ENCODE measurements around the gene HOOK2. TPM values are rescaled to one million over a fixed set of nuclear protein-coding genes. Genes with fewer than 3 reads are reported as not detected.

The HOOK2 gene
- total and polyA plus RNA-seq, 2 of the 13 experiments (the other 11 are each of a cell fraction or from before 2014, with no cell fraction given), result 9.2 to 12.9 TPM

DNA sequence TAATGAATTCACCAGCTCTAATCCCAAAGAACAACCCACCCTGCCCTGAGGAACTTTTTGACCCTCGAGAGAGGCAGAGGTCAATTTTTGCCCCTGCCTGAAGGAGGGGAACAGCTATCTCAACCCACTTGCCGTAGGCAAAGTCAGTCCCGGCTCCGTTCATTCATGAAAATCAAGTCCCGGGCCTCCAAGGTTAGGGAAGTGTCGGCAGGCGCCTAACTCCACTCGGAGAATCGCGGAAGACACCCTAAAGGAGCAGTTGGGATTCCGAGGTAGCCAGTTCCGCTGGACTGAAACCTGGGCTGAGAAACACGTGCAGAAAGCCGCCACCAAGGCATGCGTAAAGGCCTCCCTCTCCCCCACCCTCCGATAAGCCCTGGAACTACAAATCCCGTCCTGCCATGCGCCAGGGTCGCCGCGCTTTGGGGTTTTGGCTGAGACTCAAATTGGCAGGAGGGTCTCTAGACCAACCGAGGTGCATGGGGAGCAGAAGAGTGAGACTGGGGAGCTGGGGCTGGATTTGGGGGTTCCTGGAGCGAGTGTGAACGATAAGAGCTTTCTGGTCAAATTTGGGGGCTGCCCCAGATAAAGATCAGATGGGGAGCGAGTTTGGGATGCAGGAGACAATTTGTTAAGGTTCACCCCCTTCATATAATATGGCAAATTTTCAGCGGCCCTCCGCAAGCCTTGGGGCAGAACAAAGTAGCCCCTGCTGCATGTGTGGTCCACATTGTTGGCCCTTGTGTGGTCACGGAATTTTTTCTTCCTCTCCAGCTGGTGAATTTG is 51.5 kb downstream of the HOOK2 start, which contains the start of gene TNPO2 (continued):
- TF ChIP-seq, protein P1, sequence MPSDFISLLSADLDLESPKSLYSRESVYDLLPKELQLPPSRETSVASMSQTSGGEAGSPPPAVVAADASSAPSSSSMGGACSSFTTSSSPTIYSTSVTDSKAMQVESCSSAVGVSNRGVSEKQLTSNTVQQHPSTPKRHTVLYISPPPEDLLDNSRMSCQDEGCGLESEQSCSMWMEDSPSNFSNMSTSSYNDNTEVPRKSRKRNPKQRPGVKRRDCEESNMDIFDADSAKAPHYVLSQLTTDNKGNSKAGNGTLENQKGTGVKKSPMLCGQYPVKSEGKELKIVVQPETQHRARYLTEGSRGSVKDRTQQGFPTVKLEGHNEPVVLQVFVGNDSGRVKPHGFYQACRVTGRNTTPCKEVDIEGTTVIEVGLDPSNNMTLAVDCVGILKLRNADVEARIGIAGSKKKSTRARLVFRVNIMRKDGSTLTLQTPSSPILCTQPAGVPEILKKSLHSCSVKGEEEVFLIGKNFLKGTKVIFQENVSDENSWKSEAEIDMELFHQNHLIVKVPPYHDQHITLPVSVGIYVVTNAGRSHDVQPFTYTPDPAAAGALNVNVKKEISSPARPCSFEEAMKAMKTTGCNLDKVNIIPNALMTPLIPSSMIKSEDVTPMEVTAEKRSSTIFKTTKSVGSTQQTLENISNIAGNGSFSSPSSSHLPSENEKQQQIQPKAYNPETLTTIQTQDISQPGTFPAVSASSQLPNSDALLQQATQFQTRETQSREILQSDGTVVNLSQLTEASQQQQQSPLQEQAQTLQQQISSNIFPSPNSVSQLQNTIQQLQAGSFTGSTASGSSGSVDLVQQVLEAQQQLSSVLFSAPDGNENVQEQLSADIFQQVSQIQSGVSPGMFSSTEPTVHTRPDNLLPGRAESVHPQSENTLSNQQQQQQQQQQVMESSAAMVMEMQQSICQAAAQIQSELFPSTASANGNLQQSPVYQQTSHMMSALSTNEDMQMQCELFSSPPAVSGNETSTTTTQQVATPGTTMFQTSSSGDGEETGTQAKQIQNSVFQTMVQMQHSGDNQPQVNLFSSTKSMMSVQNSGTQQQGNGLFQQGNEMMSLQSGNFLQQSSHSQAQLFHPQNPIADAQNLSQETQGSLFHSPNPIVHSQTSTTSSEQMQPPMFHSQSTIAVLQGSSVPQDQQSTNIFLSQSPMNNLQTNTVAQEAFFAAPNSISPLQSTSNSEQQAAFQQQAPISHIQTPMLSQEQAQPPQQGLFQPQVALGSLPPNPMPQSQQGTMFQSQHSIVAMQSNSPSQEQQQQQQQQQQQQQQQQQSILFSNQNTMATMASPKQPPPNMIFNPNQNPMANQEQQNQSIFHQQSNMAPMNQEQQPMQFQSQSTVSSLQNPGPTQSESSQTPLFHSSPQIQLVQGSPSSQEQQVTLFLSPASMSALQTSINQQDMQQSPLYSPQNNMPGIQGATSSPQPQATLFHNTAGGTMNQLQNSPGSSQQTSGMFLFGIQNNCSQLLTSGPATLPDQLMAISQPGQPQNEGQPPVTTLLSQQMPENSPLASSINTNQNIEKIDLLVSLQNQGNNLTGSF (CRISPR knock-in tag; IDR thresholded peaks at IDR 0.05), result no peak
- TF ChIP-seq, protein P2, sequence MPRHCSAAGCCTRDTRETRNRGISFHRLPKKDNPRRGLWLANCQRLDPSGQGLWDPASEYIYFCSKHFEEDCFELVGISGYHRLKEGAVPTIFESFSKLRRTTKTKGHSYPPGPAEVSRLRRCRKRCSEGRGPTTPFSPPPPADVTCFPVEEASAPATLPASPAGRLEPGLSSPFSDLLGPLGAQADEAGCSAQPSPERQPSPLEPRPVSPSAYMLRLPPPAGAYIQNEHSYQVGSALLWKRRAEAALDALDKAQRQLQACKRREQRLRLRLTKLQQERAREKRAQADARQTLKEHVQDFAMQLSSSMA (CRISPR knock-in tag; IDR thresholded peaks at IDR 0.05), result no peak
- TF ChIP-seq HDAC1 (CRISPR knock-in tag; IDR thresholded peaks at IDR 0.05) (peak; percentile 71; the same call in 1 of the 2 replicates), NFKB2 (CRISPR knock-in tag; IDR thresholded peaks at IDR 0.05; ENCODE audit: borderline replicate concordance) (peak; percentile 21; the same call in 1 of the 2 replicates), ATM (IDR thresholded peaks at IDR 0.05; ENCODE audit: borderline replicate concordance) (no peak), TAF1 (CRISPR knock-in tag; IDR thresholded peaks at IDR 0.05) (peak; percentile 61), SMARCC2 (IDR thresholded peaks at IDR 0.05) (no peak), ZBTB42 (CRISPR knock-in tag; IDR thresholded peaks at IDR 0.05) (no peak), ZNF891 (CRISPR knock-in tag; IDR thresholded peaks at IDR 0.05) (0 out of 2 replicates have a peak, but pooled peaks have one; percentile 25), JUN (CRISPR knock-in tag; IDR thresholded peaks at IDR 0.05) (no peak), MED1 (CRISPR knock-in tag; IDR thresholded peaks at IDR 0.05) (peak; percentile 51), SIN3A (IDR thresholded peaks at IDR 0.05; ENCODE audit: borderline replicate concordance, low read depth, low read length) (peak; percentile 80; the same call in 1 of the 2 replicates), ZNF572 (CRISPR knock-in tag; IDR thresholded peaks at IDR 0.05) (no peak), SUZ12 (IDR thresholded peaks at IDR 0.05; ENCODE audit: low read depth, low read length) (peak; percentile 64), ZNF124 (CRISPR knock-in tag; IDR thresholded peaks at IDR 0.05) (peak; percentile 61; the same call in 1 of the 2 replicates), SRSF9 (IDR thresholded peaks at IDR 0.05; ENCODE audit: borderline replicate concordance, insufficient read depth, low read depth, low read length, poor library complexity, severe bottlenecking) (no peak), TGIF2 (CRISPR knock-in tag; IDR thresholded peaks at IDR 0.05) (peak; percentile 38; the same call in 1 of the 2 replicates), ZNF746 (CRISPR knock-in tag; IDR thresholded peaks at IDR 0.05) (no peak), ZBTB7B (CRISPR knock-in tag; IDR thresholded peaks at IDR 0.05) (peak; percentile 84), ZNF766 (CRISPR knock-in tag; IDR thresholded peaks at IDR 0.05; ENCODE audit: borderline replicate concordance) (no peak)
- TF ChIP-seq, protein P3, sequence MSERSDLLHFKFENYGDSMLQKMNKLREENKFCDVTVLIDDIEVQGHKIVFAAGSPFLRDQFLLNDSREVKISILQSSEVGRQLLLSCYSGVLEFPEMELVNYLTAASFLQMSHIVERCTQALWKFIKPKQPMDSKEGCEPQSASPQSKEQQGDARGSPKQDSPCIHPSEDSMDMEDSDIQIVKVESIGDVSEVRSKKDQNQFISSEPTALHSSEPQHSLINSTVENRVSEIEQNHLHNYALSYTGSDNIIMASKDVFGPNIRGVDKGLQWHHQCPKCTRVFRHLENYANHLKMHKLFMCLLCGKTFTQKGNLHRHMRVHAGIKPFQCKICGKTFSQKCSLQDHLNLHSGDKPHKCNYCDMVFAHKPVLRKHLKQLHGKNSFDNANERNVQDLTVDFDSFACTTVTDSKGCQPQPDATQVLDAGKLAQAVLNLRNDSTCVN (CRISPR knock-in tag; IDR thresholded peaks at IDR 0.05; ENCODE audit: borderline replicate concordance), result 0 out of 2 replicates have a peak, but pooled peaks have one; percentile 22
- TF ChIP-seq, protein P4, sequence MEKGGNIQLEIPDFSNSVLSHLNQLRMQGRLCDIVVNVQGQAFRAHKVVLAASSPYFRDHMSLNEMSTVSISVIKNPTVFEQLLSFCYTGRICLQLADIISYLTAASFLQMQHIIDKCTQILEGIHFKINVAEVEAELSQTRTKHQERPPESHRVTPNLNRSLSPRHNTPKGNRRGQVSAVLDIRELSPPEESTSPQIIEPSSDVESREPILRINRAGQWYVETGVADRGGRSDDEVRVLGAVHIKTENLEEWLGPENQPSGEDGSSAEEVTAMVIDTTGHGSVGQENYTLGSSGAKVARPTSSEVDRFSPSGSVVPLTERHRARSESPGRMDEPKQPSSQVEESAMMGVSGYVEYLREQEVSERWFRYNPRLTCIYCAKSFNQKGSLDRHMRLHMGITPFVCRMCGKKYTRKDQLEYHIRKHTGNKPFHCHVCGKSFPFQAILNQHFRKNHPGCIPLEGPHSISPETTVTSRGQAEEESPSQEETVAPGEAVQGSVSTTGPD (CRISPR knock-in tag; IDR thresholded peaks at IDR 0.05), result no peak

All from HepG2 (cell line).